Tibial artery (tissue), 4 donors: ENCODE data around the gene NEK7.
"Not testable (repeated sequence)": the region's sequence is repeated elsewhere in the genome, so short reads cannot be mapped to it uniquely, and the experiment has no call there.

Experiments used
- DNase-seq, 2 donors: peaks; one replicate each; pipeline ENCODE4 v3.0.0-alpha.2; 2019
- H3K27ac ChIP-seq, 2 donors: fragments of 200-600 bp; sonication (generic) in 1 of 2; 1 replicate in 1 of 2; 2 replicates in 1 of 2; pipeline ENCODE4 v1.5.1; 2018 to 2019; ENCODE audit warnings: mild to moderate bottlenecking in 1 of 2
- H3K27me3 ChIP-seq, 2 donors: fragments of 200-600 bp; sonication (generic) in 1 of 2; one replicate each; pipeline versions ENCODE4 v1.5.1 to v1.6.0; 2016 to 2019
- H3K36me3 ChIP-seq, 3 donors: fragments of 200-600 bp; sonication (generic) in 2 of 3; one replicate each; pipeline ENCODE4 v1.5.1; 2016 to 2019; ENCODE audit warnings: mild to moderate bottlenecking in 2 of 3
- H3K4me1 ChIP-seq, 4 donors: fragments of 200-600 bp; sonication (generic) in 2 of 4; 1 replicate in 3 of 4; 2 replicates in 1 of 4; pipeline ENCODE4 v1.5.1; 2016 to 2019
- H3K4me3 ChIP-seq, 2 donors: fragments of 200-600 bp; sonication (generic) in 1 of 2; 1 replicate in 1 of 2; 2 replicates in 1 of 2; pipeline ENCODE4 v1.5.1; 2018 to 2019; ENCODE audit warnings: mild to moderate bottlenecking in 2 of 2
- H3K9me3 ChIP-seq, 3 donors: fragments of 200-600 bp; sonication (generic) in 1 of 3; one replicate each; pipeline ENCODE4 v1.5.1; 2016 to 2019
- CTCF ChIP-seq, 2 experiments: fragments of 200-600 bp in 1 of 2; fragments of 450-650 bp in 1 of 2; IDR thresholded peaks; one replicate each; pipeline ENCODE4 v1.5.1; 2017 to 2019; ENCODE audit warnings: antibody characterized with exemption in 2 of 2, mild to moderate bottlenecking in 1 of 2, moderate library complexity in 1 of 2
- intact Hi-C: fragments of 100-400 bp; cut with DNase I; formaldehyde crosslinking; loops from one replicate; pipeline ENCODE4 v1.15.0; 2023; ENCODE audit warnings: low total_unique reads

NEK7 gene

GRCh38 chr1:198206292-198206691 is 49.5 kb downstream of the NEK7 start:
- DNase-seq, result no peak
- Histone ChIP-seq H3K36me3 (no peaks in the 10 kb centered on the region), H3K4me3 (no peak overlapping the region), H3K9me3 (no peaks in the 10 kb centered on the region), H3K27ac (no peak overlapping the region), H3K4me1 (peaks cover 0 to 45% (median 2%) of the 10 kb centered on the region in 4 donors), H3K27me3 (no peaks in the 10 kb centered on the region)
- no peak for TF ChIP-seq CTCF (IDR thresholded peaks at IDR 0.05)
- intact Hi-C loops, result no loop called here

DNA sequence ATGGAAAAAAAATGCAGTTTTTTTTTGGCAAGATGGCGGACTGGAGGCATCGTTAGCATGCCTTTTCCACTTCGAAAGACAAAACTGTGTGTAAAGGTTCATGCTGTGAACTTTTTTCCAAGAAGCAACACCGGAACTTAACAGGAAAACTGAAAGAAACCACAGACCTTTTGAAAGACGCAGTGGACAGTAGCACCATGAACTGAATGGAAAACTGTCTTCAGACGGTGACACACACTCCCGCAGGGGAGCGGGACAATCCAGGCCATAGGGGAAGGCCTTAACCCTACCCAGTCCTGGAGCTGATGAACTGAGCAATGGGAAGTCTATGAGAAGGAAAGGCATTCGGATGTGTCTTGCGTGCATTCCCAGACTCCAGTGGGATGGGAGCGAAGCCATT is 54.9 kb downstream of the NEK7 start:
- H3K9me3 ChIP-seq, result peaks cover 0 to 17% (median 0%) of the 10 kb centered on the region in 3 donors
- no peak overlapping the region for H3K27ac ChIP-seq
- H3K4me1 ChIP-seq, result peaks cover 0 to under 1% (median 0%) of the 10 kb centered on the region in 4 donors
- intact Hi-C loops, result no loop called here
- no peak overlapping the region for H3K4me3 ChIP-seq
- no peak for DNase-seq
- TF ChIP-seq CTCF (IDR thresholded peaks at IDR 0.05), result no peak
- no peaks in the 10 kb centered on the region for H3K27me3 ChIP-seq
- H3K36me3 ChIP-seq, result peaks cover 0 to 13% (median 11%) of the 10 kb centered on the region in 3 donors

DNA sequence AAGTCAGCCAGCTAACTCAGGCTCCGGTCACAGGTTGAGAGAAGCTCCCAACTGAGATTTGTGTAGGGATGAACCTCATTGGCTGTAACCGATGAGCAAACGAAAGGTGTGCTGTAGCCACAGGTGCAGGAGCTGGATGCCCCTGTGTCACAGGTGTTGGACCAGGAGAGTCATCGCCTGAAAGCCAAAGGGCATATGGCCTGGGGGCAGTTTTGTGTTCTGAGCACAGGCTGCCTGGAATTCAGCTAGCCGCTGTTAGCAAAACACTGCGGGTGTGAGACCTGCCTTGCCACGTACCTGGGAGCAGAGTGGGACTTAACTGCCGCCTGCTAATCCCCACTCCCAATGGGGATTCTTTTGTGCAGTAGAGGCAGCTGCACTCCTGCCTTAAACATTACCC is 55.3 kb downstream of the NEK7 start:
- intact Hi-C loops, result no loop called here
- Histone ChIP-seq H3K4me1 (no peaks in the 10 kb centered on the region), H3K4me3 (no peak overlapping the region), H3K27ac (no peak overlapping the region), H3K36me3 (peaks cover 0 to 13% (median 11%) of the 10 kb centered on the region in 3 donors), H3K27me3 (no peaks in the 10 kb centered on the region), H3K9me3 (peaks cover 0 to 17% (median 0%) of the 10 kb centered on the region in 3 donors)
- TF ChIP-seq CTCF (IDR thresholded peaks at IDR 0.05), result no peak
- DNase-seq, result no peak

DNA sequence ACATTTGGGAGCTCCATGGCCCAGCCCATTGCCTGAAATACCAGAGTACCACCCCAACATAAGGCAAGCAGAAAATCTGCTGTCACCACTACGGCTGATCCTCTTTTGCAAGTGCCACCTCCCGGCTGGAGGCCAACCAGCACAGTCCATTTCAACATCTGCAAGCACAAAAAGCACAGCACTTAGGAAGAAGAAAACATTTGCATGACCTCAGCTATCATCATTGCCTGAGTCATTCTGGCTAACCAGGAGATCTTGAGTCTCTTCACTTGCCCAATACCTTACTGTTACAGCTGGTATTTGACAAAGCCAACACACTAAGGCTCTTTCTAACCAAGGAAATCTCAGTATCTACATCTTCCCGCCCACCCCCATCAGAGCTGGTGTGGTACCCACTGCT is 55.9 kb downstream of the NEK7 start:
- Histone ChIP-seq H3K4me3 (no peak overlapping the region), H3K27ac (no peak overlapping the region), H3K36me3 (peaks cover 0 to 13% (median 11%) of the 10 kb centered on the region in 3 donors), H3K9me3 (peaks cover 0 to 21% (median 0%) of the 10 kb centered on the region in 3 donors), H3K4me1 (no peaks in the 10 kb centered on the region), H3K27me3 (no peaks in the 10 kb centered on the region)
- intact Hi-C loops, result no loop called here
- TF ChIP-seq CTCF (IDR thresholded peaks at IDR 0.05), result no peak
- no peak for DNase-seq

DNA sequence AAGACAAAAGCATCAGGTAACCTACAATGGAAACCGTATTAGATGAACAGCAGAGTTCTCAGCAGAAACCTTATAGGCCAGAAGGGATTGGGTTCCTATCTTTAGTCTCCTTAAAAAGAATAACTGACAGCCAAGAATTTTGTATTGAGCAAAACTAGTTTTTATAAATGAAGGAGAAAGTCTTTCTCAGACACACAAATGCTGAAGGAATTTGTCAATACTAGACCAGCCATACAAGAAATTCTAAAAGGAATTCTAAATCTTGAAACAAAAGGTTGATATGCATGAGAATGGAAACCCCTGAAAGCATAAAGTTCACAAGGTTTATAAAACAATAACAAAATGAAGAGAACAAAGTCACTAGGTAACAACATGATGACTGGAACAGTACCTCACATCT is 58.1 kb downstream of the NEK7 start:
- no peak for DNase-seq
- Histone ChIP-seq H3K9me3 (peaks cover 0 to 21% (median 0%) of the 10 kb centered on the region in 3 donors), H3K36me3 (peaks cover 0 to 13% (median 11%) of the 10 kb centered on the region in 3 donors), H3K4me1 (peaks cover 0 to 7% (median 3%) of the 10 kb centered on the region in 4 donors), H3K4me3 (no peak overlapping the region), H3K27me3 (no peaks in the 10 kb centered on the region), H3K27ac (no peak overlapping the region)
- TF ChIP-seq CTCF (IDR thresholded peaks at IDR 0.05), result no peak
- intact Hi-C loops, result no loop called here

GRCh38 chr1:198220428-198220827 is 63.6 kb downstream of the NEK7 start:
- no peak overlapping the region for H3K27ac ChIP-seq
- no peak overlapping the region for H3K4me3 ChIP-seq
- no peaks in the 10 kb centered on the region for H3K36me3 ChIP-seq
- intact Hi-C loops, result no loop called here
- peaks cover 0 to 4% (median 0%) of the 10 kb centered on the region in 3 donors for H3K9me3 ChIP-seq
- peaks cover 0 to 15% (median 8%) of the 10 kb centered on the region in 4 donors for H3K4me1 ChIP-seq
- DNase-seq, result no peak
- no peak for TF ChIP-seq CTCF (IDR thresholded peaks at IDR 0.05)
- no peaks in the 10 kb centered on the region for H3K27me3 ChIP-seq

DNA sequence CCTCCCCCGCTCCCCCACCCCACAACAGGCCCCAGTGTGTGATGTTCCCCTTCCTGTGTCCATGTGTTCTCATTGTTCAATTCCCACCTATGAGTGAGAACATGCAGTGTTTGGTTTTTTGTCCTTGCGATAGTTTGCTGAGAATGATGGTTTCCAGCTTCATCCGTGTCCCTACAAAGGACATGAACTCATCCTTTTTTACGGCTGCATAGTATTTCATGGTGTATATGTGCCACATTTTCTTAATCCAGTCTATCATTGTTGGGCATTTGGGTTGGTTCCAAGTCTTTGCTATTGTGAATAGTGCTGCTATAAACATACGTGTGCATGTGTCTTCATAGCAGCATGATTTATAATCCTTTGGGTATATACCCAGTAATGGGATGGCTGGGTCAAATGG is 70.2 kb downstream of the NEK7 start:
- H3K27me3 ChIP-seq, H3K4me1 ChIP-seq, H3K27ac ChIP-seq, DNase-seq, H3K9me3 ChIP-seq, H3K36me3 ChIP-seq, H3K4me3 ChIP-seq, intact Hi-C loops: not testable (repeated sequence)

GRCh38 chr1:198227454-198227853 is 70.7 kb downstream of the NEK7 start:
- H3K4me3 ChIP-seq, H3K36me3 ChIP-seq, H3K4me1 ChIP-seq, intact Hi-C loops, H3K27me3 ChIP-seq, H3K27ac ChIP-seq, H3K9me3 ChIP-seq, DNase-seq: not testable (repeated sequence)
